ENCODE data around the gene NR2F2.
"Not testable (repeated sequence)": the region's sequence is repeated elsewhere in the genome, so short reads cannot be mapped to it uniquely, and the experiment has no call there.

The NR2F2 gene

GRCh38 chr15:96369825-96370621, 39.5 kb downstream of the NR2F2 start:
- H3K27ac ChIP-seq (ENCODE audit: low read depth, low read length), result no peak overlapping the region
- no peak overlapping the region for H3K4me2 ChIP-seq (ENCODE audit: low read length)
- DNase-seq, result peak; percentile 67
- no peak overlapping the region for H2BK120ac ChIP-seq (ENCODE audit: low read depth, low read length)
- no peak overlapping the region for H2BK15ac ChIP-seq (replicated peaks; ENCODE audit: low read depth)
- no peak overlapping the region for H3K9ac ChIP-seq (ENCODE audit: low read length)
- no peak overlapping the region for H3K18ac ChIP-seq (ENCODE audit: low read length)
- H3K27me3 ChIP-seq (ENCODE audit: insufficient read depth, low read length, poor library complexity), result peaks cover 49% of the 10 kb centered on the region
- no peak overlapping the region for H3K4ac ChIP-seq (ENCODE audit: low read depth, low read length)
- no peak overlapping the region for H3K23ac ChIP-seq (ENCODE audit: low read length)
- no peak overlapping the region for H3K4me3 ChIP-seq (ENCODE audit: low read length)
- WGBS (ENCODE audit: extremely low coverage, insufficient coverage, low lambda C conversion rate), result no CpG with 5 or more reads among the region's 22 CpGs
- no peak overlapping the region for H2AK5ac ChIP-seq (ENCODE audit: low read length)
- no peak overlapping the region for H4K8ac ChIP-seq (ENCODE audit: low read depth, low read length)
- peaks cover 10% of the 10 kb centered on the region for H3K4me1 ChIP-seq (ENCODE audit: control insufficient read depth, low read depth, low read length)
- H3K56ac ChIP-seq (ENCODE audit: low read length), result no peak overlapping the region
- H3K36me3 ChIP-seq (ENCODE audit: control insufficient read depth, insufficient read depth, low read length), result no peaks in the 10 kb centered on the region
- H3K79me1 ChIP-seq (ENCODE audit: low read length), result no peaks in the 10 kb centered on the region
- no peaks in the 10 kb centered on the region for H3K79me2 ChIP-seq (ENCODE audit: control insufficient read depth, insufficient read depth, low read length)
- H4K5ac ChIP-seq (ENCODE audit: low read length), result no peak overlapping the region
- no peak overlapping the region for H2BK5ac ChIP-seq (ENCODE audit: low read length)

DNA sequence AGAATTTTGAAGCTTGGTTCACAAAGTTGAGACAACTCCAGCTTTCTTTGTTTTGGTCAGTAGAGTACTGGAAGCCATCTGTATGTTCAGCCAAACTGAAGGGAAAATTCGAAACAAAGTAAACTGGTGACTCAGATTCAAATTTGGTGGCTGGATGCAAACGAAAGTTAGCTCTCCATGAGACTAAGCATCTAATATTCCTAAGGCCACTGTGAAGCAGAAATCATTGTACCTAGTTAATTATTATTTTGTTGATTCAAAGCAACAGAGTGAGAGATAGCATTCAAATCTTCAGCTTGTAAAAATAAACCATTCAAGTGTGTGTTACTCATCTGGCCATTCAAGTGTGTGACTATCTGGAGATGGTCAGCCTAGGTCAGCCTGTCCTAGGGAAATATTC, 42.1 kb downstream of the NR2F2 start:
- H3K23ac ChIP-seq (ENCODE audit: low read length), result no peak overlapping the region
- no peak overlapping the region for H3K4me3 ChIP-seq (ENCODE audit: low read length)
- peaks cover 25% of the 10 kb centered on the region for H3K27me3 ChIP-seq (ENCODE audit: insufficient read depth, low read length, poor library complexity)
- H3K27ac ChIP-seq (ENCODE audit: low read depth, low read length), result no peak overlapping the region
- no peak overlapping the region for H4K8ac ChIP-seq (ENCODE audit: low read depth, low read length)
- H3K4ac ChIP-seq (ENCODE audit: low read depth, low read length), result no peak overlapping the region
- H3K79me2 ChIP-seq (ENCODE audit: control insufficient read depth, insufficient read depth, low read length), result no peaks in the 10 kb centered on the region
- H2BK120ac ChIP-seq (ENCODE audit: low read depth, low read length), result no peak overlapping the region
- no peak overlapping the region for H2BK5ac ChIP-seq (ENCODE audit: low read length)
- no peak overlapping the region for H3K9ac ChIP-seq (ENCODE audit: low read length)
- no peaks in the 10 kb centered on the region for H3K36me3 ChIP-seq (ENCODE audit: control insufficient read depth, insufficient read depth, low read length)
- no peak overlapping the region for H3K4me2 ChIP-seq (ENCODE audit: low read length)
- H3K18ac ChIP-seq (ENCODE audit: low read length), result no peak overlapping the region
- peaks cover 9% of the 10 kb centered on the region for H3K4me1 ChIP-seq (ENCODE audit: control insufficient read depth, low read depth, low read length)
- no CpG with 5 or more reads among the region's 2 CpGs for WGBS (ENCODE audit: extremely low coverage, insufficient coverage, low lambda C conversion rate)
- no peak for DNase-seq
- H2AK5ac ChIP-seq (ENCODE audit: low read length), result no peak overlapping the region
- H2BK15ac ChIP-seq (replicated peaks; ENCODE audit: low read depth), result no peak overlapping the region
- H3K79me1 ChIP-seq (ENCODE audit: low read length), result no peaks in the 10 kb centered on the region
- no peak overlapping the region for H4K5ac ChIP-seq (ENCODE audit: low read length)
- H3K56ac ChIP-seq (ENCODE audit: low read length), result no peak overlapping the region

DNA sequence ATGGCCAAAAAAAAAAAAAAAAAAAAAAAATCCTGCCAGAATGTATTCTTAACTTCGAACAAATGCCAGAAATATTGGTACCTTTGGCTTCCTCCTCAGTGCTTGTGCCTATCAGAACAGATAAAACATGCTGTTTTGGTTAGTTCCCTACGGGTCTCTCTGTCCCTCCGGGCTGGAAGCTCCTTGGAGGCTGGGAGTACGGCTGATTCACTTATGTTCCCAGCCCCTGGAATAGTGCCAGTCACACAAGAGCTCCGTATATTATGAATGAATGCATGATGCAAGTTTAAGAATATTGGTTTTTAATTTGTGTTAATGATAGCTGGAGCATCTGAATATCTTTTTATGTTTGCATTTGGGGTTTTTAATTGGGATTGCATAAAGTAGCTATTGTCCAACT, 44.0 kb downstream of the NR2F2 start:
- Histone ChIP-seq H2BK5ac (ENCODE audit: low read length) (no peak overlapping the region), H3K79me1 (ENCODE audit: low read length) (no peaks in the 10 kb centered on the region), H3K4ac (ENCODE audit: low read depth, low read length) (no peak overlapping the region), H3K27ac (ENCODE audit: low read depth, low read length) (no peak overlapping the region), H3K27me3 (ENCODE audit: insufficient read depth, low read length, poor library complexity) (peaks cover 12% of the 10 kb centered on the region), H3K56ac (ENCODE audit: low read length) (no peak overlapping the region), H3K4me1 (ENCODE audit: control insufficient read depth, low read depth, low read length) (peaks cover 4% of the 10 kb centered on the region), H2BK120ac (ENCODE audit: low read depth, low read length) (no peak overlapping the region), H2AK5ac (ENCODE audit: low read length) (no peak overlapping the region), H4K5ac (ENCODE audit: low read length) (no peak overlapping the region), H3K18ac (ENCODE audit: low read length) (no peak overlapping the region), H2BK15ac (replicated peaks; ENCODE audit: low read depth) (no peak overlapping the region), H3K36me3 (ENCODE audit: control insufficient read depth, insufficient read depth, low read length) (no peaks in the 10 kb centered on the region), H3K23ac (ENCODE audit: low read length) (no peak overlapping the region), H4K8ac (ENCODE audit: low read depth, low read length) (no peak overlapping the region), H3K4me3 (ENCODE audit: low read length) (no peak overlapping the region), H3K9ac (ENCODE audit: low read length) (no peak overlapping the region), H3K79me2 (ENCODE audit: control insufficient read depth, insufficient read depth, low read length) (no peaks in the 10 kb centered on the region), H3K4me2 (ENCODE audit: low read length) (no peak overlapping the region)
- DNase-seq, result no peak
- no CpG with 5 or more reads among the region's 5 CpGs for WGBS (ENCODE audit: extremely low coverage, insufficient coverage, low lambda C conversion rate)

GRCh38 chr15:96379592-96379991, 49.1 kb downstream of the NR2F2 start:
- not testable (repeated sequence) for H2BK120ac ChIP-seq (ENCODE audit: low read depth, low read length); H4K5ac ChIP-seq (ENCODE audit: low read length); H3K18ac ChIP-seq (ENCODE audit: low read length); H4K8ac ChIP-seq (ENCODE audit: low read depth, low read length); H3K79me2 ChIP-seq (ENCODE audit: control insufficient read depth, insufficient read depth, low read length); H3K4me1 ChIP-seq (ENCODE audit: control insufficient read depth, low read depth, low read length); H3K27me3 ChIP-seq (ENCODE audit: insufficient read depth, low read length, poor library complexity); H3K23ac ChIP-seq (ENCODE audit: low read length); H2AK5ac ChIP-seq (ENCODE audit: low read length); H2BK15ac ChIP-seq (replicated peaks; ENCODE audit: low read depth); H3K4me3 ChIP-seq (ENCODE audit: low read length); H3K27ac ChIP-seq (ENCODE audit: low read depth, low read length); DNase-seq; H2BK5ac ChIP-seq (ENCODE audit: low read length); H3K4me2 ChIP-seq (ENCODE audit: low read length); H3K9ac ChIP-seq (ENCODE audit: low read length); H3K56ac ChIP-seq (ENCODE audit: low read length); H3K4ac ChIP-seq (ENCODE audit: low read depth, low read length); H3K36me3 ChIP-seq (ENCODE audit: control insufficient read depth, insufficient read depth, low read length); H3K79me1 ChIP-seq (ENCODE audit: low read length)
- WGBS (ENCODE audit: extremely low coverage, insufficient coverage, low lambda C conversion rate), result no CpG with 5 or more reads among the region's 2 CpGs

DNA sequence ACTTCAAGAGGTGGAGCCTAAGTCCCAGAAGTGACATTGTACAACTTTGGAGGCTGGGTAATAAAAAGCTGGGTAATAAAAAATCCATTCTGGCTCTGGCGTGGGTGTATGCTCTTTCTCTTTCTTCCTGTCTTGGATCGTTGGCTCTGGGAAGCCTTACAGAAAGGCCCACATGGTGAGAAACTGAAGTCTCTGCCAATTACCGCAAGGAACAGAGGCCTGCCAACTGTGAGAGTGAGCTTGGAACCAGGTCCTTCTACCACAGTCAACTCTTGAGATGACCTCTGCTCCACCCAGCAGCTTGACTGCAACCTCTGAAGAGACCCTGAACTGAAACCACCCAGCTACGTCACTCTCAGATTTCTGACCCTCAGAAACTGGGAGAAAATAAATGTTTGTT, 51.0 kb downstream of the NR2F2 start:
- Histone ChIP-seq H4K8ac (ENCODE audit: low read depth, low read length) (no peak overlapping the region), H2BK15ac (replicated peaks; ENCODE audit: low read depth) (no peak overlapping the region), H3K27ac (ENCODE audit: low read depth, low read length) (no peak overlapping the region), H3K18ac (ENCODE audit: low read length) (no peak overlapping the region), H2AK5ac (ENCODE audit: low read length) (no peak overlapping the region), H3K79me1 (ENCODE audit: low read length) (no peaks in the 10 kb centered on the region), H3K9ac (ENCODE audit: low read length) (no peak overlapping the region), H3K79me2 (ENCODE audit: control insufficient read depth, insufficient read depth, low read length) (no peaks in the 10 kb centered on the region), H4K5ac (ENCODE audit: low read length) (no peak overlapping the region), H3K4me1 (ENCODE audit: control insufficient read depth, low read depth, low read length) (no peaks in the 10 kb centered on the region), H3K23ac (ENCODE audit: low read length) (no peak overlapping the region), H2BK120ac (ENCODE audit: low read depth, low read length) (no peak overlapping the region), H3K56ac (ENCODE audit: low read length) (no peak overlapping the region), H3K4ac (ENCODE audit: low read depth, low read length) (no peak overlapping the region), H3K36me3 (ENCODE audit: control insufficient read depth, insufficient read depth, low read length) (no peaks in the 10 kb centered on the region), H3K4me2 (ENCODE audit: low read length) (no peak overlapping the region), H3K4me3 (ENCODE audit: low read length) (no peak overlapping the region), H3K27me3 (ENCODE audit: insufficient read depth, low read length, poor library complexity) (no peaks in the 10 kb centered on the region), H2BK5ac (ENCODE audit: low read length) (no peak overlapping the region)
- no CpG with 5 or more reads among the region's 4 CpGs for WGBS (ENCODE audit: extremely low coverage, insufficient coverage, low lambda C conversion rate)
- no peak for DNase-seq

- no peak for DNase-seq
- no peak overlapping the region for H3K4me3 ChIP-seq (ENCODE audit: low read length)
- H4K8ac ChIP-seq (ENCODE audit: low read depth, low read length), result no peak overlapping the region
- no peaks in the 10 kb centered on the region for H3K79me1 ChIP-seq (ENCODE audit: low read length)
- no peak overlapping the region for H3K23ac ChIP-seq (ENCODE audit: low read length)
- no peak overlapping the region for H3K18ac ChIP-seq (ENCODE audit: low read length)
- no peak overlapping the region for H4K5ac ChIP-seq (ENCODE audit: low read length)
- H3K4me1 ChIP-seq (ENCODE audit: control insufficient read depth, low read depth, low read length), result no peaks in the 10 kb centered on the region
- no peak overlapping the region for H2BK120ac ChIP-seq (ENCODE audit: low read depth, low read length)
- H3K27ac ChIP-seq (ENCODE audit: low read depth, low read length), result no peak overlapping the region
- H2BK15ac ChIP-seq (replicated peaks; ENCODE audit: low read depth), result no peak overlapping the region
- H3K9ac ChIP-seq (ENCODE audit: low read length), result no peak overlapping the region
- H3K36me3 ChIP-seq (ENCODE audit: control insufficient read depth, insufficient read depth, low read length), result no peaks in the 10 kb centered on the region
- no peak overlapping the region for H2BK5ac ChIP-seq (ENCODE audit: low read length)
- no peak overlapping the region for H3K4ac ChIP-seq (ENCODE audit: low read depth, low read length)
- no CpG with 5 or more reads among the region's 1 CpG for WGBS (ENCODE audit: extremely low coverage, insufficient coverage, low lambda C conversion rate)
- no peaks in the 10 kb centered on the region for H3K27me3 ChIP-seq (ENCODE audit: insufficient read depth, low read length, poor library complexity)
- H3K4me2 ChIP-seq (ENCODE audit: low read length), result no peak overlapping the region
- no peak overlapping the region for H2AK5ac ChIP-seq (ENCODE audit: low read length)
- no peaks in the 10 kb centered on the region for H3K79me2 ChIP-seq (ENCODE audit: control insufficient read depth, insufficient read depth, low read length)
- H3K56ac ChIP-seq (ENCODE audit: low read length), result no peak overlapping the region
Measured at GRCh38 chr15:96385195-96385594, 54.7 kb downstream of the NR2F2 start.

Data from mesendoderm (in vitro differentiated cells).